GM12875 (cell line): Measurements from ENCODE around the gene ATP8B1.
"Not testable (repeated sequence)": the region's sequence is repeated elsewhere in the genome, so short reads cannot be mapped to it uniquely, and the experiment has no call there.

Experiments used
- H3K4me3 ChIP-seq: one replicate; pipeline ENCODE4 v1.5.1; 2011; ENCODE audit warnings: low read depth, low read length, control low read depth
- TF ChIP-seq, protein P1 (sequence below): IDR thresholded peaks from 2 replicates; pipeline ENCODE4 v1.5.1; 2011; ENCODE audit warnings: low read depth, mild to moderate bottlenecking, control low read depth, inconsistent platforms, low read length, moderate library complexity, borderline replicate concordance; ENCODE audit not compliant: insufficient read depth

ATP8B1 gene

GRCh38 chr18:57649556-57650500 lies 153.3 kb downstream of the ATP8B1 start:
- no peak overlapping the region for H3K4me3 ChIP-seq
- TF ChIP-seq, protein P1, sequence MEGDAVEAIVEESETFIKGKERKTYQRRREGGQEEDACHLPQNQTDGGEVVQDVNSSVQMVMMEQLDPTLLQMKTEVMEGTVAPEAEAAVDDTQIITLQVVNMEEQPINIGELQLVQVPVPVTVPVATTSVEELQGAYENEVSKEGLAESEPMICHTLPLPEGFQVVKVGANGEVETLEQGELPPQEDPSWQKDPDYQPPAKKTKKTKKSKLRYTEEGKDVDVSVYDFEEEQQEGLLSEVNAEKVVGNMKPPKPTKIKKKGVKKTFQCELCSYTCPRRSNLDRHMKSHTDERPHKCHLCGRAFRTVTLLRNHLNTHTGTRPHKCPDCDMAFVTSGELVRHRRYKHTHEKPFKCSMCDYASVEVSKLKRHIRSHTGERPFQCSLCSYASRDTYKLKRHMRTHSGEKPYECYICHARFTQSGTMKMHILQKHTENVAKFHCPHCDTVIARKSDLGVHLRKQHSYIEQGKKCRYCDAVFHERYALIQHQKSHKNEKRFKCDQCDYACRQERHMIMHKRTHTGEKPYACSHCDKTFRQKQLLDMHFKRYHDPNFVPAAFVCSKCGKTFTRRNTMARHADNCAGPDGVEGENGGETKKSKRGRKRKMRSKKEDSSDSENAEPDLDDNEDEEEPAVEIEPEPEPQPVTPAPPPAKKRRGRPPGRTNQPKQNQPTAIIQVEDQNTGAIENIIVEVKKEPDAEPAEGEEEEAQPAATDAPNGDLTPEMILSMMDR, result no peak

DNA sequence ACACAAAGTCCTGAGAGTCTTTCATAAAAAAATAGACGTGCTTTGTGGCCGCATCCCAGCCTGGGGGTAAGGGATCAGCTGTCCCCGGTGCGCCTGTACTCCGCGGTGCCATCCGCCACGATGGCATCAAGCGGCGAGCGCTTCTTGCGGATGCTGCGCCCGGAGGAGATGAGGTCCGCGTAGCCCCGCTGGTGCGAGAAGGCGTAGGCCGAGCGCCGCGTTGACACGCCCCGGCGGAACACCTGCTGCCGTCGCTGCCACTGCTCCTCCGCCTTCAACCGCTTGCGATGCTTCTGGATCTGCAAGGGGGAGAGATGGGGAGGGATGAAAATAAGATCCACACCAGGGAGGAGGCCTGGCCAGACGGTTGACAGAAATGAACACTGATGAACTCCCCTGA lies 154.7 kb downstream of the ATP8B1 start:
- TF ChIP-seq, protein P1, result no peak
- no peak overlapping the region for H3K4me3 ChIP-seq

DNA sequence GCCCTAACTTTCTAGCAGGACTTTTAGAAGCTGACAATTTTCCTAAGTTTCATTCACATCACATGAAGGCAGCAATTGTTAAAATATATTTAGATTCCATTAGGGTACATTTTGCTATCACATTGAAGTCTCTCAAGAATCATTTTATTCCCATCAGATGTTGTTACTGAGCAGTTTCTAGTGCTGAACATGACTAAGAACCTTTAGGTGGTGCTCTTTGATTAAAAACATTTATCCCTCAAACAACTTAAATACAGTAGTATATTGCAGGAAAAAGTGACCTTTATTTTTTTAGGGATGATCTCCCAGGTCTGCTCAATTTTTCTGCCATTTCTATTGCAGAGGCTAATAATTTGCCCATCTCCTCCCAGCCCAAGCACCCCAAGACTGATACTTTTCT lies 158.6 kb downstream of the ATP8B1 start:
- TF ChIP-seq, protein P1, result no peak
- H3K4me3 ChIP-seq, result no peak overlapping the region

- H3K4me3 ChIP-seq, result not testable (repeated sequence)
These were observed 159.4 kb downstream of the ATP8B1 start for GRCh38 chr18:57643726-57644125.

DNA sequence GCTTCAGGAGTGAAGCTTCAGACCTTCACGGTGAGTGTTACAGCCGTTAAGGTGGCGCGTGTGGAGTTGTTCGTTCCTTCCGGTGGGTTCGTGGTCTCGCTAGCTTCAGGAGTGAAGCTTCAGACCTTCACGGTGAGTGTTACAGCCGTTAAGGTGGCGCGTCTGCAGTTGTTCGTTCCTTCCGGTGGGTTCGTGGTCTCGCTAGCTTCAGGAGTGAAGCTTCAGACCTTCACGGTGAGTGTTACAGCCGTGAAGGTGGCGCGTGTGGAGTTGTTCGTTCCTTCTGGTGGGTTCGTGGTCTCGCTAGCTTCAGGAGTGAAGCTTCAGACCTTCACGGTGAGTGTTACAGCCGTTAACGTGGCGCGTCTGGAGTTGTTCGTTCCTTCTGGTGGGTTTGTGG lies 160.7 kb downstream of the ATP8B1 start:
- not testable (repeated sequence) for H3K4me3 ChIP-seq

DNA sequence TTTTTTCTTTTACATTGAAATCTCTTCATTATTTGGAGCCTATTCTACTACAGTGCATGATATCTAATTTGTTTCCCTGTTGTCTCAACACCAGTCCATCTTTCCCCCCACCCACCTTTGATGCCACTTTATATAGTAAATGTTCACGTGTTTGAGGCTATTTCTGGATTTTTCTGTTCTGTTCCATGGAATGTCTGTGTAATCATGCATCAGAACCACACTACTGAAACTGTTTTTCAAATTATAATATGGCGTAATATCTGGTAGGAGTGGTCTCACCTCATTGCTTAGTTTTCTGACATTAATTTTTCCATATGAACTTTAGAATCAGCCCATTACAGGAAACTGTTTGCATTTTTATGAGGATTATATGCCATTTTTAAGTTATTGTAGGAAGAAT lies 162.4 kb downstream of the ATP8B1 start:
- TF ChIP-seq, protein P1, result no peak
- H3K4me3 ChIP-seq, result no peak overlapping the region

GRCh38 chr18:57640236-57640635 lies 162.9 kb downstream of the ATP8B1 start:
- TF ChIP-seq, protein P1, result no peak
- H3K4me3 ChIP-seq, result no peak overlapping the region

GRCh38 chr18:57635003-57635822 lies 167.9 kb downstream of the ATP8B1 start:
- no peak overlapping the region for H3K4me3 ChIP-seq
- TF ChIP-seq, protein P1, result no peak
